ENCODE data around the gene RPS6KA3. TPM values are rescaled to one million over a fixed set of nuclear protein-coding genes. Genes with fewer than 3 reads are reported as not detected.

Gene RPS6KA3
- total RNA-seq, 1 donor = 58.1 TPM

DNA sequence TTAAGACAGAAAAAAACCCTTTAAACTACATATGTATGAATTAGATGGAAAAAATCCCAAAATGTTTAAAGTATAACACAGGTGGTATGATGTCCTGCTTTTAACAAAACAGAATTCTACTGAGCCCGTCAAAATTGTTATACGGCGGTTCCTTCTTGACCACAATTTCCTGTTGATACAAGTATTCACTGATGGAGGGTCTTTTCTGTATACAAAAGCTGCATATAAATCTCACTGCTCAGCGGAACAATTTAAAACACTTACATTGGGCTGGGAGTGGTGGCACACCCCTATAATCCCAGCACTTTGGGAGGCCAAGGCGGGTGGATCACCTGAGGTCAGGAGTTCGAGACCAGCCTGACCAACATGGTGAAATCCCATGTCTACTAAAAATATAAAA lies 62.4 kb downstream of the RPS6KA3 start:
- DNase-seq (ENCODE audit: low read depth) = no peak
- TF ChIP-seq, protein P1, sequence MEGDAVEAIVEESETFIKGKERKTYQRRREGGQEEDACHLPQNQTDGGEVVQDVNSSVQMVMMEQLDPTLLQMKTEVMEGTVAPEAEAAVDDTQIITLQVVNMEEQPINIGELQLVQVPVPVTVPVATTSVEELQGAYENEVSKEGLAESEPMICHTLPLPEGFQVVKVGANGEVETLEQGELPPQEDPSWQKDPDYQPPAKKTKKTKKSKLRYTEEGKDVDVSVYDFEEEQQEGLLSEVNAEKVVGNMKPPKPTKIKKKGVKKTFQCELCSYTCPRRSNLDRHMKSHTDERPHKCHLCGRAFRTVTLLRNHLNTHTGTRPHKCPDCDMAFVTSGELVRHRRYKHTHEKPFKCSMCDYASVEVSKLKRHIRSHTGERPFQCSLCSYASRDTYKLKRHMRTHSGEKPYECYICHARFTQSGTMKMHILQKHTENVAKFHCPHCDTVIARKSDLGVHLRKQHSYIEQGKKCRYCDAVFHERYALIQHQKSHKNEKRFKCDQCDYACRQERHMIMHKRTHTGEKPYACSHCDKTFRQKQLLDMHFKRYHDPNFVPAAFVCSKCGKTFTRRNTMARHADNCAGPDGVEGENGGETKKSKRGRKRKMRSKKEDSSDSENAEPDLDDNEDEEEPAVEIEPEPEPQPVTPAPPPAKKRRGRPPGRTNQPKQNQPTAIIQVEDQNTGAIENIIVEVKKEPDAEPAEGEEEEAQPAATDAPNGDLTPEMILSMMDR (IDR thresholded peaks at IDR 0.05; ENCODE audit: insufficient read depth, low read length) = no peak
- no peak overlapping the region for H3K4me3 ChIP-seq (ENCODE audit: low read depth, low read length)

- peak; percentile 27 for DNase-seq (ENCODE audit: low read depth)
- no peak overlapping the region for H3K4me3 ChIP-seq (ENCODE audit: low read depth, low read length)
- TF ChIP-seq, protein P1 (IDR thresholded peaks at IDR 0.05; ENCODE audit: insufficient read depth, low read length) = no peak
Observed at GRCh38 chrX:20197641-20198210, 69.0 kb downstream of the RPS6KA3 start.

GRCh38 chrX:20189171-20189570 lies 77.5 kb downstream of the RPS6KA3 start:
- H3K4me3 ChIP-seq (ENCODE audit: low read depth, low read length) = no peak overlapping the region
- TF ChIP-seq, protein P1 (IDR thresholded peaks at IDR 0.05; ENCODE audit: insufficient read depth, low read length) = no peak
- DNase-seq (ENCODE audit: low read depth) = no peak

GRCh38 chrX:20181598-20182329 lies 84.9 kb downstream of the RPS6KA3 start:
- no peak for DNase-seq (ENCODE audit: low read depth)
- TF ChIP-seq, protein P1 (IDR thresholded peaks at IDR 0.05; ENCODE audit: insufficient read depth, low read length) = no peak
- H3K4me3 ChIP-seq (ENCODE audit: low read depth, low read length) = no peak overlapping the region

GRCh38 chrX:20177093-20177492 lies 89.6 kb downstream of the RPS6KA3 start:
- H3K4me3 ChIP-seq (ENCODE audit: low read depth, low read length) = no peak overlapping the region
- DNase-seq (ENCODE audit: low read depth) = no peak
- TF ChIP-seq, protein P1 (IDR thresholded peaks at IDR 0.05; ENCODE audit: insufficient read depth, low read length) = no peak

DNA sequence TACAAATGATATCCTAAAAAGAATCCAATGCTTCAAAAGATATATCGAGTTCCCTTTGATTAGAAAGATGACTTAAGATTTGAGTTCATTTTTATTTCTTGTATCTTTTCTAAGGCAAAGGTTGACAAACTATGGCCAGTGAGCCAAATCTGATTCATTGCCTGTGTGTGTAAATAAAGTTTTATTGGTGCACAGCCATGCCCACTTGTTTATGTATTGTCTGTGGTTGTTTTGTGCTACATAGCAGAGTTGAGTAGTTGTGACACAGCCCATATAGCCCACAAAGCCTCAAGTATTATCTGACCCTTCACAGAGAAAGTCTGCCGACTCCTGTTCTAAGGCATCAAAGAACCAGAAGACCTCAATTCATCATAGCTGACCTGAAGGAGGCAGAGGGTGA lies 92.9 kb downstream of the RPS6KA3 start:
- TF ChIP-seq, protein P1 (IDR thresholded peaks at IDR 0.05; ENCODE audit: insufficient read depth, low read length) = no peak
- H3K4me3 ChIP-seq (ENCODE audit: low read depth, low read length) = no peak overlapping the region
- no peak for DNase-seq (ENCODE audit: low read depth)

Data from fibroblast of the aortic adventitia (primary cell).